RWPE1 (cell line): ENCODE measurements around the gene PPP3CA.
A peak's percentile ranks its signal among the peaks of the same experiment; 100 is the strongest.

Source experiments
- CTCF ChIA-PET: fragments of 350-600 bp; sonication (Branson Sonifier 250); formaldehyde crosslinking; extraction: SDS; loops from one replicate; lab custom pipeline; 2021; lab: Yijun Ruan, JAX
- POLR2A ChIA-PET: fragments of 400-600 bp; formaldehyde crosslinking; extraction: SDS; loops from one replicate; lab custom pipeline; 2020; ENCODE audit warnings: antibody characterized with exemption; ENCODE audit not compliant: low non-redundant PET; lab: Yijun Ruan, JAX
- DNase-seq: peaks from one replicate; pipeline ENCODE4 v3.0.0; 2012; ENCODE audit warnings: low spot score
- H3K27ac ChIP-seq: fragments of 450-650 bp; 2 replicates; pipeline ENCODE4 v1.5.1; 2017
- CTCF ChIP-seq: fragments of 450-650 bp; conservative IDR thresholded peaks from 2 replicates; pipeline ENCODE4 v1.5.1; 2017; ENCODE audit warnings: low read depth, mild to moderate bottlenecking

Gene PPP3CA

GRCh38 chr4:101271516-101271915, 75.8 kb downstream of the PPP3CA start:
- CTCF ChIA-PET: no interaction called here
- no peak for TF ChIP-seq CTCF
- DNase-seq: no peak
- no peak overlapping the region for H3K27ac ChIP-seq
- POLR2A ChIA-PET: no interaction called here

GRCh38 chr4:101269682-101270081, 77.6 kb downstream of the PPP3CA start:
- TF ChIP-seq CTCF: no peak
- ChIA-PET POLR2A (no interaction called here), CTCF (interaction anchor here (0.6 to 0.8 kb wide), 3 partner anchors 18 to 1075 kb away, joined by 3 read pairs; no protein-coding TSS in a partner anchor)
- no peak for DNase-seq
- no peak overlapping the region for H3K27ac ChIP-seq

- DNase-seq: peak; percentile 34
- no peak for TF ChIP-seq CTCF
- ChIA-PET POLR2A (no interaction called here), CTCF (interaction anchor here (0.5 to 0.6 kb wide), 2 partner anchors 21 to 465 kb away, joined by 3 to 4 read pairs; no protein-coding TSS in a partner anchor)
- no peak overlapping the region for H3K27ac ChIP-seq
Observed at GRCh38 chr4:101265816-101266172, 81.5 kb downstream of the PPP3CA start.

GRCh38 chr4:101264993-101265815, 82.1 kb downstream of the PPP3CA start:
- no peak overlapping the region for H3K27ac ChIP-seq
- TF ChIP-seq CTCF: no peak
- CTCF ChIA-PET: no interaction called here
- DNase-seq: peak; percentile 8
- POLR2A ChIA-PET: no interaction called here

GRCh38 chr4:101264512-101264911, 82.8 kb downstream of the PPP3CA start:
- ChIA-PET POLR2A (no interaction called here), CTCF (no interaction called here)
- H3K27ac ChIP-seq: no peak overlapping the region
- no peak for DNase-seq
- no peak for TF ChIP-seq CTCF

- ChIA-PET CTCF (no interaction called here), POLR2A (no interaction called here)
- no peak overlapping the region for H3K27ac ChIP-seq
- TF ChIP-seq CTCF: no peak
- no peak for DNase-seq
Observed at GRCh38 chr4:101262683-101263082, 84.6 kb downstream of the PPP3CA start.
